C4-2B (cell line): ENCODE results near the gene TMEM135.

ENCODE experiments used
- H3K27ac ChIP-seq: fragments of 450-650 bp; 2 replicates; pipeline ENCODE4 v1.5.1; 2017
- CTCF ChIP-seq: fragments of 450-650 bp; conservative IDR thresholded peaks from 2 replicates; pipeline ENCODE4 v1.5.1; 2017; ENCODE audit warnings: mild to moderate bottlenecking
- ZFX ChIP-seq: fragments of 450-650 bp; IDR thresholded peaks from 2 replicates; pipeline ENCODE4 v1.6.1; 2017

Gene TMEM135

DNA sequence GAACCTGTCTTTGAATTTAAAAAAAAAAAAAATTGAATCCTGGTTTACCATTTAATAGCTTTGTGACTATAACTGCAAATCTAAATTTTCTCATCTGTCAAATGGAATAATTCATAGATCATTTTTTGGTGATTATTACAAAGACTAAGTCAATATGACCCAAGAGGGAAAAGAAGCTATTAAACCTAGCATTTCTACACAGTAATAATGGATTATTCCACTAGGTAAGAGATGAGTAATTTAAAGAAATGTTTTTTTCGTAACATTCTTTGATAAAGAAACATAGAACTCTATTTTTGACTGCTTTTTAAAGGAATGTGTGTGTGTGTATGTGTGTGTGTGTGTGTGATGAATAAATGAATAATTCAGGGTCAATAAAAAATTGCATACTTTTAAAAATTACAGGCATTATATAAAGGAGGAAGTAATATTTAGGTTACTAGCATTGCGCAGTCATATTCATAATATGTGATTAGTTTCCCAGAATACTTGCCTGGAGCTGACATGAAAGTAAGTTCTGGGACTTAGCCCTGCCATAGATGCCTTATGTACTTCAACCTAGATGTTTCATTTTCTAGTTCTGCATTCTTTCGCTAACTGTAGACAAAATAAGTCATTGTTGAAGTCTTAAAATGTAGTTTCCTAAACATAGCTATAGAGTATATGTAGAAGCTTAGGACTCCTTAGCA is 72.9 kb downstream of the TMEM135 start:
- TF ChIP-seq ZFX = no peak
- TF ChIP-seq CTCF = no peak
- no peak overlapping the region for H3K27ac ChIP-seq

- TF ChIP-seq ZFX = no peak
- no peak for TF ChIP-seq CTCF
- H3K27ac ChIP-seq = no peak overlapping the region
These were observed 76.4 kb downstream of the TMEM135 start for GRCh38 chr11:87114093-87114492.

DNA sequence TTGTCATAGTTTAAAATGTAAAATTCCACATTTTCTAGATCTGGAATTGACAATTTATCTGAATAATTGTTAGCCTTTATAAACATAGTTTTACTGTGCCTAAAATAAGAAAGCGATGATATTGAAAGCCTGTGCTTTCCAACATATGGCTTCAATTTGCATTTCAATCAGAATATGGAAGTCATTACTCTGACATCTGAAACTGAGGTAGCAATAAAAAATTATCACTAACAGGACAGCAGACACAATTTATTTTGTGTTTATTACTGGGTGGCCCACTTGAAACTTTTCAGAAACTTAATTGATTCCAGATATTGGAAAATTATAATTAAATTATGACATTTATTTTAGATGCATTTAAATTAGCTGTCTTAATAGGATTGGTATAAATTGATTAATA is 78.5 kb downstream of the TMEM135 start:
- no peak for TF ChIP-seq CTCF
- TF ChIP-seq ZFX = no peak
- H3K27ac ChIP-seq = no peak overlapping the region

- TF ChIP-seq ZFX (no peak), CTCF (no peak)
These were observed 83.2 kb downstream of the TMEM135 start for GRCh38 chr11:87120937-87121336.

GRCh38 chr11:87122852-87123251 is 85.1 kb downstream of the TMEM135 start:
- TF ChIP-seq ZFX = no peak
- TF ChIP-seq CTCF = no peak
- H3K27ac ChIP-seq = no peak overlapping the region

More at GRCh38 chr11:87120937-87121336, 83.2 kb downstream of the TMEM135 start:
- no peak overlapping the region for H3K27ac ChIP-seq

GRCh38 chr11:87125257-87125656 is 87.5 kb downstream of the TMEM135 start:
- no peak overlapping the region for H3K27ac ChIP-seq
- TF ChIP-seq CTCF (no peak), ZFX (no peak)

DNA sequence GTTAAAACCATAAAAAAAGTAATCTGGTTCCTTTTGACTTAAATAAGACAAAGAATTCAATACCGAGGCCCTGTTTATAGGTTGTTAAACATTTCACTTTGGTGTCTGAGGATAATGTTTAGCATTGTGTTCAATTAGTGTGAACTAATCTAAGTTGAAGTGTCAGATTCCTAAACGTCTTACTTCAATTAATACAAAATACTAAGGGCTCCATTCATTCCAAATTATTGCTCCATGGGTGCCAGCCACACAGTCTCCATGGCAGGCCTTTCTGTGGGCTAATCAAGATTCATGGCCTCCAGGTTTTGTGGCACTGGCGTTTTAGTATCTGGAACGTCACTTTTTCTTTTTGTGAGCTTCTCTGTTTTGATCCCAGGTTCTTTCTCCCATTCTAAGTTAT is 89.4 kb downstream of the TMEM135 start:
- TF ChIP-seq ZFX (no peak), CTCF (no peak)

More for the DNA sequence above, 89.4 kb downstream of the TMEM135 start:
- H3K27ac ChIP-seq = no peak overlapping the region
